ENCODE results near the gene JAKMIP3. TPM values are rescaled to one million over a fixed set of nuclear protein-coding genes. Genes with fewer than 3 reads are reported as not detected.

JAKMIP3 gene
- total and polyA plus RNA-seq, 7 experiments from 2014 or later = 0.15 to 1.4 (median 0.31) TPM; not detected in 1

GRCh38 chr10:132048294-132048667 is 17.5 kb upstream of the JAKMIP3 start:
- Mint-ChIP-seq H3K36me3 (peaks cover 3 to 6% (median 4%) of the 10 kb centered on the region in 5 donors), H3K4me3 (no peak overlapping the region), H3K27me3 (peaks cover 13 to 38% (median 31%) of the 10 kb centered on the region in 5 donors), H3K27ac (no peak overlapping the region), H3K4me1 (peaks cover 0 to 2% (median 0%) of the 10 kb centered on the region in 7 donors), H3K9me3 (peaks cover 5 to 17% (median 9%) of the 10 kb centered on the region in 11 donors)
- DNase-seq = no peak
- Histone ChIP-seq H3K4me3 (ENCODE audit: low read length) (no peak overlapping the region), H3K9me3 (ENCODE audit: control insufficient read depth in 2 of 3, low read length in 3 of 3) (peaks cover 6 to 16% (median 6%) of the 10 kb centered on the region in 3 experiments), H3K4me1 (ENCODE audit: control insufficient read depth in 2 of 2, insufficient read depth in 2 of 2, low read length in 2 of 2) (no peaks in the 10 kb centered on the region), H3K27me3 (ENCODE audit: control insufficient read depth in 2 of 2, insufficient read depth in 2 of 2, low read length in 2 of 2) (no peaks in the 10 kb centered on the region), H3K27ac (ENCODE audit: low read depth, low read length) (no peak overlapping the region), H3K36me3 (ENCODE audit: control insufficient read depth in 2 of 3, insufficient read depth in 3 of 3, low read length in 3 of 3) (no peaks in the 10 kb centered on the region)
- ATAC-seq = no peak
- intact Hi-C loops (cut with micrococcal nuclease) = no loop called here
- ChIA-PET POLR2A (no interaction called here), CTCF (no interaction called here)

- Mint-ChIP-seq H3K36me3 (peaks cover 4 to 9% (median 5%) of the 10 kb centered on the region in 5 donors), H3K27ac (no peak overlapping the region), H3K9me3 (peaks cover 5 to 26% (median 11%) of the 10 kb centered on the region in 11 donors), H3K27me3 (peaks cover 1 to 36% (median 25%) of the 10 kb centered on the region in 5 donors), H3K4me1 (peaks cover 0 to 3% (median 0%) of the 10 kb centered on the region in 7 donors), H3K4me3 (no peak overlapping the region)
- POLR2A ChIA-PET = no interaction called here
- Histone ChIP-seq H3K27me3 (ENCODE audit: control insufficient read depth in 2 of 2, insufficient read depth in 2 of 2, low read length in 2 of 2) (no peaks in the 10 kb centered on the region), H3K9me3 (ENCODE audit: control insufficient read depth in 2 of 3, low read length in 3 of 3) (peaks cover 6 to 20% (median 6%) of the 10 kb centered on the region in 3 experiments), H3K4me1 (ENCODE audit: control insufficient read depth in 2 of 2, insufficient read depth in 2 of 2, low read length in 2 of 2) (no peaks in the 10 kb centered on the region), H3K4me3 (ENCODE audit: low read length) (no peak overlapping the region), H3K27ac (ENCODE audit: low read depth, low read length) (no peak overlapping the region), H3K36me3 (ENCODE audit: control insufficient read depth in 2 of 3, insufficient read depth in 3 of 3, low read length in 3 of 3) (no peaks in the 10 kb centered on the region)
- ATAC-seq (no peak), DNase-seq (no peak)
- intact Hi-C loops (cut with micrococcal nuclease) = no loop called here
- CTCF ChIA-PET = no interaction called here
These were observed 15.6 kb upstream of the JAKMIP3 start for GRCh38 chr10:132050191-132050590.

- H3K27me3 Mint-ChIP-seq = peaks cover 0 to 42% (median 26%) of the 10 kb centered on the region in 5 donors
- H3K27ac ChIP-seq (ENCODE audit: low read depth, low read length) = no peak overlapping the region
- H3K4me3 Mint-ChIP-seq = peak overlapping the region in 1 of 10 donors; percentile 25
- H3K36me3 Mint-ChIP-seq = peaks cover 4 to 12% (median 5%) of the 10 kb centered on the region in 5 donors
- no peak overlapping the region for H3K27ac Mint-ChIP-seq
- DNase-seq = no peak
- peaks cover 6 to 20% (median 6%) of the 10 kb centered on the region in 3 experiments for H3K9me3 ChIP-seq (ENCODE audit: control insufficient read depth in 2 of 3, low read length in 3 of 3)
- POLR2A ChIA-PET = no interaction called here
- no peak overlapping the region for H3K4me3 ChIP-seq (ENCODE audit: low read length)
- H3K9me3 Mint-ChIP-seq = peaks cover 5 to 26% (median 11%) of the 10 kb centered on the region in 11 donors
- H3K27me3 ChIP-seq (ENCODE audit: control insufficient read depth in 2 of 2, insufficient read depth in 2 of 2, low read length in 2 of 2) = no peaks in the 10 kb centered on the region
- H3K36me3 ChIP-seq (ENCODE audit: control insufficient read depth in 2 of 3, insufficient read depth in 3 of 3, low read length in 3 of 3) = no peaks in the 10 kb centered on the region
- intact Hi-C loops (cut with micrococcal nuclease) = no loop called here
- CTCF ChIA-PET = no interaction called here
- ATAC-seq = no peak
- peaks cover 0 to 3% (median 0%) of the 10 kb centered on the region in 7 donors for H3K4me1 Mint-ChIP-seq
- no peaks in the 10 kb centered on the region for H3K4me1 ChIP-seq (ENCODE audit: control insufficient read depth in 2 of 2, insufficient read depth in 2 of 2, low read length in 2 of 2)
These were observed 13.6 kb upstream of the JAKMIP3 start for GRCh38 chr10:132052124-132052523.

DNA sequence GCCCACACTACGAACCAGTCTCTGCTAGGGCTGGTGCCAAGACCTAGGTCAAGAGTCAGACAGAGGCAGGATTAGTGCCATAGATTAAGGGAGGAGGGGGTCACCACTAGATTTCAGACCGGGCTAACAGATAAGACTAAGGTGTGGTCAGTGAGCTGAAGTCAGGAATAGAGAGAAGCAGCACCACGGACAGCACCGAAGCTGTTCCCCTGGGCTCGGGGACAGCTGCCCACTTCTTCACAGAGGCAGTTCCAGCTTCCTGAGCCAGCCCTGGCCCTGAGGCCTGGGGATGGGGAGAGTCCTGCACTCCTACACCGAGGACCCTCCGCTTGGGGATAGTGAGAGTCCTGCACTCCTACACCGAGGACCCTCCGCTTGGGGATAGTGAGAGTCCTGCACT is 11.2 kb upstream of the JAKMIP3 start:
- CTCF ChIA-PET = no interaction called here
- Histone ChIP-seq H3K9me3 (ENCODE audit: control insufficient read depth in 2 of 3, low read length in 3 of 3) (peaks cover 6 to 20% (median 6%) of the 10 kb centered on the region in 3 experiments), H3K4me3 (ENCODE audit: low read length) (no peak overlapping the region), H3K27ac (ENCODE audit: low read depth, low read length) (no peak overlapping the region), H3K4me1 (ENCODE audit: control insufficient read depth in 2 of 2, insufficient read depth in 2 of 2, low read length in 2 of 2) (no peaks in the 10 kb centered on the region), H3K27me3 (ENCODE audit: control insufficient read depth in 2 of 2, insufficient read depth in 2 of 2, low read length in 2 of 2) (no peaks in the 10 kb centered on the region), H3K36me3 (ENCODE audit: control insufficient read depth in 2 of 3, insufficient read depth in 3 of 3, low read length in 3 of 3) (no peaks in the 10 kb centered on the region)
- DNase-seq = no peak
- POLR2A ChIA-PET = no interaction called here
- intact Hi-C loops (cut with micrococcal nuclease) = no loop called here
- no peak overlapping the region for H3K27ac Mint-ChIP-seq
- H3K9me3 Mint-ChIP-seq = peaks cover 4 to 26% (median 11%) of the 10 kb centered on the region in 11 donors
- H3K4me3 Mint-ChIP-seq = no peak overlapping the region
- H3K36me3 Mint-ChIP-seq = peaks cover 4 to 12% (median 5%) of the 10 kb centered on the region in 5 donors
- ATAC-seq = no peak
- H3K4me1 Mint-ChIP-seq = peaks cover 0 to 3% (median 0%) of the 10 kb centered on the region in 7 donors
- H3K27me3 Mint-ChIP-seq = peaks cover 0 to 39% (median 23%) of the 10 kb centered on the region in 5 donors

DNA sequence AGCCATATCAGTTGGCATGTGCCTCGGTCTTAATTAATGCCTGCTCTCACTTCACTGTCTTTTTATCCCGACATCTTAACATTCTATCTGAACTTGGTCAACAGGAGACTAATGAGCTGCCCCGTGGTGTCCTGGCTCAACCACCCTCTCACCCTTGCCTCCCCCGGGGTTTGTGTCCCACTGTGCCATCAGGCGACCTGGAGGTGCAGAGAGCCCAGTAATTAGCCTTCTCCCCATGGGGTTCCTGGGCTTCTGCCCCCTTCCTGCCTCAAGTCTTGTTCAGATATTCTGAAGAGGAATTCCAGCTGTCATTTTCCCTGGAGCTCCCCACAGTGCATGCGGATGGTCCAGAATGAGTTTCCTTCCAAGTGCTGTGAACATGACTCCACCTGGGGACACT is 10.1 kb upstream of the JAKMIP3 start:
- H3K36me3 ChIP-seq (ENCODE audit: control insufficient read depth in 2 of 3, insufficient read depth in 3 of 3, low read length in 3 of 3) = no peaks in the 10 kb centered on the region
- ATAC-seq (no peak), DNase-seq (no peak)
- Mint-ChIP-seq H3K36me3 (peaks cover 4 to 12% (median 5%) of the 10 kb centered on the region in 5 donors), H3K27me3 (peaks cover 0 to 39% (median 23%) of the 10 kb centered on the region in 5 donors), H3K4me1 (peaks cover 0 to 3% (median 0%) of the 10 kb centered on the region in 7 donors), H3K4me3 (no peak overlapping the region), H3K27ac (no peak overlapping the region), H3K9me3 (peaks cover 4 to 26% (median 11%) of the 10 kb centered on the region in 11 donors)
- POLR2A ChIA-PET = no interaction called here
- H3K27me3 ChIP-seq (ENCODE audit: control insufficient read depth in 2 of 2, insufficient read depth in 2 of 2, low read length in 2 of 2) = no peaks in the 10 kb centered on the region
- intact Hi-C loops (cut with micrococcal nuclease) = no loop called here
- CTCF ChIA-PET = no interaction called here
- H3K9me3 ChIP-seq (ENCODE audit: control insufficient read depth in 2 of 3, low read length in 3 of 3) = peaks cover 6 to 20% (median 6%) of the 10 kb centered on the region in 3 experiments
- H3K4me3 ChIP-seq (ENCODE audit: low read length) = no peak overlapping the region
- no peak overlapping the region for H3K27ac ChIP-seq (ENCODE audit: low read depth, low read length)
- H3K4me1 ChIP-seq (ENCODE audit: control insufficient read depth in 2 of 2, insufficient read depth in 2 of 2, low read length in 2 of 2) = no peaks in the 10 kb centered on the region

GRCh38 chr10:132056663-132057062 is 9.1 kb upstream of the JAKMIP3 start:
- peaks cover 0 to 39% (median 23%) of the 10 kb centered on the region in 5 donors for H3K27me3 Mint-ChIP-seq
- no peak overlapping the region for H3K4me3 Mint-ChIP-seq
- intact Hi-C loops (cut with micrococcal nuclease) = no loop called here
- peaks cover 0 to 3% (median 0%) of the 10 kb centered on the region in 7 donors for H3K4me1 Mint-ChIP-seq
- ChIA-PET CTCF (no interaction called here), POLR2A (no interaction called here)
- H3K4me1 ChIP-seq (ENCODE audit: control insufficient read depth in 2 of 2, insufficient read depth in 2 of 2, low read length in 2 of 2) = no peaks in the 10 kb centered on the region
- no peak overlapping the region for H3K27ac ChIP-seq (ENCODE audit: low read depth, low read length)
- H3K36me3 Mint-ChIP-seq = peaks cover 4 to 12% (median 5%) of the 10 kb centered on the region in 5 donors
- H3K9me3 ChIP-seq (ENCODE audit: control insufficient read depth in 2 of 3, low read length in 3 of 3) = peaks cover 6 to 17% (median 6%) of the 10 kb centered on the region in 3 experiments
- DNase-seq (no peak), ATAC-seq (no peak)
- H3K27me3 ChIP-seq (ENCODE audit: control insufficient read depth in 2 of 2, insufficient read depth in 2 of 2, low read length in 2 of 2) = no peaks in the 10 kb centered on the region
- no peak overlapping the region for H3K4me3 ChIP-seq (ENCODE audit: low read length)
- H3K9me3 Mint-ChIP-seq = peaks cover 4 to 26% (median 11%) of the 10 kb centered on the region in 11 donors
- H3K36me3 ChIP-seq (ENCODE audit: control insufficient read depth in 2 of 3, insufficient read depth in 3 of 3, low read length in 3 of 3) = no peaks in the 10 kb centered on the region
- no peak overlapping the region for H3K27ac Mint-ChIP-seq

- H3K4me1 Mint-ChIP-seq = peaks cover 0 to 3% (median 0%) of the 10 kb centered on the region in 7 donors
- CTCF ChIA-PET = no interaction called here
- Histone ChIP-seq H3K4me3 (ENCODE audit: low read length) (no peak overlapping the region), H3K4me1 (ENCODE audit: control insufficient read depth in 2 of 2, insufficient read depth in 2 of 2, low read length in 2 of 2) (no peaks in the 10 kb centered on the region), H3K27me3 (ENCODE audit: control insufficient read depth in 2 of 2, insufficient read depth in 2 of 2, low read length in 2 of 2) (no peaks in the 10 kb centered on the region), H3K27ac (ENCODE audit: low read depth, low read length) (no peak overlapping the region), H3K36me3 (ENCODE audit: control insufficient read depth in 2 of 3, insufficient read depth in 3 of 3, low read length in 3 of 3) (no peaks in the 10 kb centered on the region), H3K9me3 (ENCODE audit: control insufficient read depth in 2 of 3, low read length in 3 of 3) (peaks cover 2 to 11% (median 3%) of the 10 kb centered on the region in 3 experiments)
- no peak overlapping the region for H3K4me3 Mint-ChIP-seq
- DNase-seq (no peak), ATAC-seq (no peak)
- peaks cover 2 to 23% (median 10%) of the 10 kb centered on the region in 11 donors for H3K9me3 Mint-ChIP-seq
- no peak overlapping the region for H3K27ac Mint-ChIP-seq
- intact Hi-C loops (cut with micrococcal nuclease) = no loop called here
- POLR2A ChIA-PET = no interaction called here
- H3K36me3 Mint-ChIP-seq = peaks cover 2 to 10% (median 4%) of the 10 kb centered on the region in 5 donors
- H3K27me3 Mint-ChIP-seq = peaks cover 0 to 38% (median 22%) of the 10 kb centered on the region in 5 donors
These were observed 8.5 kb upstream of the JAKMIP3 start for GRCh38 chr10:132057191-132057681.
